RKO (cell line): Measurements from ENCODE around the gene PRPF31.

ENCODE experiments used
- DNase-seq: peaks from one replicate; pipeline ENCODE4 v3.0.0-alpha.2; 2016; ENCODE audit warnings: low spot score

The PRPF31 gene

DNA sequence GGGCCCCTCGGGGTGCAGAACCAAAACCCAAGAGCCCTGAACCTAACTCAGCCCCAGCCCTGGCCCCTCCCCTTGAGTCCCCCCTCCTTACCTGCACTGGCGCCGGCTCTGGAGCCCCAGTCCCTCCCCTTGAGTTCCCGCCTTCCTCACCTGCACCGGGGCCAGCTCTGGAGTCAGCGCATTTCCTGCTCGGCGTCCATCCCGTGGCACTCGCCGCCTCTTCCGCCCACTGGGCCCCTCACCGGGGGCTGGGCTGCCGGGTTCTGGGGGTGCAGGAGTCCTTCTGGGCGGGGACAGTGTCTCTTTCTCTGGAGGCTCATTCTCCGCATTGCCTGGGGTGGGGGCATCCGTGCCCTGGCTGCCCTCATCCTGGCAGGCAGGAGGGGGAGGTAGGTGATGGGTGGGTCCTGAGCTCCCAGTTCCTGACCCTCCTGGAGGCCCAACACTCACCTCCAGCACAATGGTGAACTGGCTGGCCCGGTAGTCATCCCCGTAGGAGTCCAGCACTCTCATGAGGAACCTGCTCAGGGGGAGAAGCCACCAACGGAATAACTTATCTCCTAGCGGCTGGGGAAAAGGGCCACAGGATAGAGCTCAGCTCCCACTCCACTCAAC, 7.6 kb upstream of the PRPF31 start:
- no peak for DNase-seq

DNA sequence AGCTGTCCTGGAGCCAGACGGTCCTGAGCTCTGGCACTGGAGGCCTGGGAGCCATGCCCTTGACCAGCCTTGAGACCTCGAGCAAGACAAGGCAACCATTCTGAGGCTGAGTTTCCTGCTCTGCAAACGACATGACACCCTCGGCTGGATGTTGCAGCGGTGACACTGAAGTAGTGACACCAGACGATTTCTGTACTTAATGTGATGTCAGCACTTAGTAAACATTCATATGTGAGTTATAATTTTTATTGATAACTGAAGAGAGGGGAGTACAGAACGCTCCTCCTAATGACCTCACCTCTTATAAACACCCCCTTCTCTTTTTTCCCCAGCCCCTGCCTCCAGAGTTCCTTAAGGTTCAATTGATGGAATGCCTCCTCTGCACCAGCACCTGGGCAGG, 7.1 kb upstream of the PRPF31 start:
- no peak for DNase-seq

DNA sequence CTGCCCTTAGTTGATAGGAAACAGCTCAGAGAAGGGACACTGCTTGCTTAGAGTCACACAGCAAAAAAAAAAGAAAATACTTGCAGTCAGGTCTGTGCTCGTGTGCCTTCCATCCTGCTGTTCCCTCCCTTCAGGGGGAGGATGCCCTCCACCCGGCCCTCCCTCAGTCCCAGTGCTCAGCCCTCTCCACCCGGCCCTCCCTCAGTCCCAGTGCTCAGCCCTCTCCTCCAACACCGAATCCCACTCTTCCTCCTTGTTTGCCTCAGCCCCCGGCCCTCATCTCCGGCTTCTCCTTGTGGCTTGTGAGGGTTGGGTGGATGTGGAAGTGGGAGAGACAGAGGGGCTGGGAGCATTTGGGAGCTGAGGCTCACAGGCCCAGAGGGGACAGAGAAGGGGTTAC, 5.9 kb upstream of the PRPF31 start:
- no peak for DNase-seq

DNA sequence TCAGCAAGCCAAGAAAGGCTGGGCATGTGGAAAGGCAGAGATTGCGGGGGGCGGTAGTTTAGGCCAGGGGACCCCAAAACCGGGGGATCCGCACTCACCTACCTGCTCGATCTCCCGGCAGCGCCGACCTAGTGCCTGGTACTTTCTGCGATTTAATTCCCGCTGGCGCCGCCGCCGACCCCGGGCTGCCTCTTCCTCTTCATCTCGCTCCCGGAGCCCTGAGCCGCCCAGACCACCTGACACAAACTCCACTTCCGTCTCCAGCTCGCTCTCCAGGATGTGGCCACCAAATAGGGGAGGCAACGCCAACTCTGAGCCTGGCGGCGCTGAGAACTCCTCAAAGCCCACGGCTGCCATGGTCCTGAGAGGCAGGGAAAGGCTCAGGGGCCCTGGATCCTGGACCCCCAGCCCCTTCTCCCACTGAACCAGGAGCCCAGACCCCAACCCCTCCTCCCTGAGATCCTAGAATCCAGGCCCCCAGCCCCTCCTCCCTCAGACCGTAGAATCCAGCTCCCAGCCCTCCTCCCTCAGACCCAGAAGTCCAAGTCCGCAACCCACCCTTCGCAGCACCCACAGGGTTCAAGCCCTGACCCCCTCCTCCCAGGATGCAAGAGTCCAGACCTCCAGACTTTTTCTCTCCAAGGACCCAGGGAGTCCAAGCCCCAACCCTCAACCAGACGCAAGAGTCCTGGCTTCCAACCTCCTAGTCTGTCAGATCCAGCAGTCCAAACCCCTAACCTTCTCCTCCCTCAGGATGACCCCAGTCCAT, 1.0 kb upstream of the PRPF31 start:
- no peak for DNase-seq

DNA sequence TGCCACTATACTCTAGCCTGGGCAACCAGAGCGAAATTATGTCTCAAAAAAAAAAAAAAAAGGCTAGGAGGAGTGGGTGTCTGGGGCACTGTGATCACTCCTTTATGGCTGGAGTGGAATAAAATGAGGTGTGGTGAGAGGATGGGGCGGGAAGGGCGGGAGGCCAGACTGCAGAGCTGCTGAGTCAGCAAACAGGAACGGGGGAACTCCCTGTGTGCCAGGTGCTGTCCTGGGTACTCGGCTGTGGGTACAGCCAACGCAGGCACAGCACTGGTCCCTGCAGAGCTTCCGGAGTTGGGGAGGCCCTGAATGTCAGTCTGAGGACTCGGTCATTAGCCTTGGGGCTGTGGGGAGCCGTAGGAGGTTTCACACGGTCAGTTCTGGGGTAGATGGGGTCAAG, 5.7 kb downstream of the PRPF31 start:
- DNase-seq = no peak

DNA sequence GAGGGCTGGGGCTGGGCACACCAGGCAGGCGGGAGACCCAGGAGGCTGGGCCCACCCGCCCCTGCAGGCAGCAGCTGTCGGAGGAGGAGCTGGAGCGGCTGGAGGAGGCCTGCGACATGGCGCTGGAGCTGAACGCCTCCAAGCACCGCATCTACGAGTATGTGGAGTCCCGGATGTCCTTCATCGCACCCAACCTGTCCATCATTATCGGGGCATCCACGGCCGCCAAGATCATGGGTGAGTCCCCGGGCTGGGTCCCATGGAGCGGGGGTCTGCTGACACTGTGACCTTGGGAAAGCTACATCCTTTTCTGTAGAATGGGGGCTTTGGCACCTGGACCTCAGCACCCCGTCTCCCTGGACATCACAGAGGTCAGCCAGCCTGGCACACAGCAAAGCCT, 8.1 kb downstream of the PRPF31 start:
- no peak for DNase-seq

DNA sequence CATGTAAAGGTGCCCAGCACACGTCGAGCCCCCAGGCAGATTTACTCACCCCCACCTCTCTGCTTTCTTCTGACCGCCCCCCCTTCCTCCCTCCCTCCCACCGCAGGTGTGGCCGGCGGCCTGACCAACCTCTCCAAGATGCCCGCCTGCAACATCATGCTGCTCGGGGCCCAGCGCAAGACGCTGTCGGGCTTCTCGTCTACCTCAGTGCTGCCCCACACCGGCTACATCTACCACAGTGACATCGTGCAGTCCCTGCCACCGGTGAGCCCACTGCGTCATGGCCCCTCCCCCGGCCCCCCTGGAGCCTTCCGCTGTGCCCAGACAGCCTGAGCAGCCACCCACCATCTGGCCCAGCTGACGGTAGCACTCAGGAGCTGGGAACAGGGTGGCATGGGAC, 8.8 kb downstream of the PRPF31 start:
- DNase-seq = no peak

DNA sequence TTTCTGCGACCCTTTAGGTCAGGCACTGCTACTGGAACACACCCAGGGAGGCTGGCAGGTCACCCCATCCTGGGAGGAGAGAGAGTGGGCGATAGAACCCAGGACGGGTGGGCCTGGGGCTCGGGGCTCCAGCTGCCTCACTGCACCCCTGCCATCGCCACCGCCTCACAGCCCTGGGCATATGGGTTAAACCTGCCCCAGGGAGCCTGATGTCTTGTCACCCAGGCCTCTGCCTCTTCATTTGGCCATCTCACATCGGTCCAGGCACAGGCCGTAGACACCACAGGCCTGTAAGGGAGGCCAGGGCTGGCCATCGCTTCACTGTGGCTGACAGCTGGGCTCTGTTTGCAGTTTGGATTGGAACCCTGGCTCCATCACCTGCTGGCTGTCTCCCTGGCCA, 10.2 kb downstream of the PRPF31 start:
- DNase-seq = no peak

DNA sequence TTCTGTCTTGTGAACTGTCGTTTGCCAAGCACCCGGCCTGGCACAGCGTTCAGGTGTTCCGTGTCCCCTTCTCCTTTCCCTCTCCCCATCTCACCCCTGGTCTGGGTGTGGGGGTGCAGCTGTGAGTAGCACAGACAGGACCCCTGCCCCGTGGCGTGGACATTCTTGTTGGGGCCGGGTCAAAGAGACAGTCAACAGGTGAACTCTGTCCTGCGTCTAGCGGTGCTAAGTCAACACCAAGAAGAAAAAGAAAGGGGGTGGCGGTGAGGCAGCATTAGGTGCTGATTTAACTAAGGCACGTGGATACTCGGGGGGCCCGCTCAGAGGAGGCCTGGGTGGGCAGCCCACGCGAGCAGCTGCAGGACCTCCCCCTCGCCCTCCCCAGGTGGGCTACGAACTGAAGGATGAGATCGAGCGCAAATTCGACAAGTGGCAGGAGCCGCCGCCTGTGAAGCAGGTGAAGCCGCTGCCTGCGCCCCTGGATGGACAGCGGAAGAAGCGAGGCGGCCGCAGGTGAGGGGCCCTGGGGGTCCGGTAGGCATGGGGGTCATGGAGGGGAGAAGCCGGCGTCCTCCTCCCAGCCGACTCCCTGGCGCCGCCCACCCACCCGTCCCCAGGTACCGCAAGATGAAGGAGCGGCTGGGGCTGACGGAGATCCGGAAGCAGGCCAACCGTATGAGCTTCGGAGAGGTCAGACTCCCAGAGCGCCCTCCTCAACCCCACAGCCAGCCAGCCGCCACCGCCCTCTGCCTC, 12.3 kb downstream of the PRPF31 start:
- DNase-seq = no peak

DNA sequence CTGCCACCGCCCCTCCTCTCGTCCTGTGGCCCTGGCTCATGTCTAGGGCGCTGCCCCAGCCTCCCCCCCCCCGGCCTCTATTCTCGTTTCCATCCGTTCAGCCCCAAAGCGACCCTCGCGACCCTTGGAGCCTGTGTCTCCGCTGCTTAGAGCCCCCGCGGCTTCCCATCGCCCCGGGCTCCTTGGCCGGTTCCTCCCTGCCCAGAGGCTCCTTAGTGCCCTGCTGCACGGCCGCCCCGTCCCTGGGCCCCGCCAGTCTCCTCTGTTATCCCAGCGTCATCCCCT, 12.8 kb downstream of the PRPF31 start:
- DNase-seq = no peak

DNA sequence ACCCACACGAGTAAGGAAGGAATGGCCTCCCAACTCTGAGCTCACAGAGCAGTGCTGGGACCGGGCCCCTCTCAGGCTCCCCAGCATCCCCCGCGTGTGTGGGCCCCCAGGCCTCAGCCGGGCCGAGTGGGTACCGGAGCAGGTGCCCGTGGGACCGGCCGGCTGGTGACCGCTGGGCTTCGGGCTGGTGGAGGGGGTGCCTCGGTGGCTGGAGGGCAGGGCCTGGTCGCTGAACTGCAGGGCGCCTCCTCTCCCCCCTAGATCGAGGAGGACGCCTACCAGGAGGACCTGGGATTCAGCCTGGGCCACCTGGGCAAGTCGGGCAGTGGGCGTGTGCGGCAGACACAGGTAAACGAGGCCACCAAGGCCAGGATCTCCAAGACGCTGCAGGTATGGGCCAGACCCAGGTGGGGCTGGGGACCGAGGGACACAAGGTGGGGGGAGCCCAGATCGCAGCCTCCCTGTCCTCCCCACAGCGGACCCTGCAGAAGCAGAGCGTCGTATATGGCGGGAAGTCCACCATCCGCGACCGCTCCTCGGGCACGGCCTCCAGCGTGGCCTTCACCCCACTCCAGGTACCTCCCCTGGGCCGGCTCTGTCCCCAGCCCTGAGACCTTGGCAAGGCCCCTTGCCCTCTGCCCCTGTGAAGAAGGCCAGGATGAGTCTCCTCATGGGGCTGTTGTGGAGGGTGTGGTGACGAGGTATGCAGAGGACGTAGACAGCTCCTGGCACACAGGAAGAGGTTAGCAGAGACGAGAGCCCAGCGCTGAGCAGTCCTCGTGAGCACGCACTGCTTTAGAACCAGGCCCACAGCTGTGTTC, 13.5 kb downstream of the PRPF31 start:
- no peak for DNase-seq

DNA sequence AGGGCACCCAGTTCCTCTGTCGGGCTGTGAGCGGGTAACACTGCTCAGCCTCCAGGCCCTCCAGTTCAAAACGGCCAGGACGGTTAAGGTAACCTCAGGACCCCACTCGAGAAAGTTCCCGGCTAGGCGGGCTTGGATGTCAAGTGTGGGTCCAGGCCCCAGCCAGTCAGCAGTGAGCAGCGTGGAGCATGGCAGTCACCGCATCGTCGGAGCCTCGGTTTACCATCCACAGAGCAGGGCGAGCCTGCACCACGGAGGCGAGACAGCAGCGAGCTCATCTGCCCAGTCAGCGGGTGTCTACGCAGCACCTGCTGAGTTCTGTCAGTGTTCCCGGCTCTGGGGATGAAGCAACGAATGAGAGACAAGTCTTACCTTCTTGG, 14.1 kb downstream of the PRPF31 start:
- no peak for DNase-seq

DNA sequence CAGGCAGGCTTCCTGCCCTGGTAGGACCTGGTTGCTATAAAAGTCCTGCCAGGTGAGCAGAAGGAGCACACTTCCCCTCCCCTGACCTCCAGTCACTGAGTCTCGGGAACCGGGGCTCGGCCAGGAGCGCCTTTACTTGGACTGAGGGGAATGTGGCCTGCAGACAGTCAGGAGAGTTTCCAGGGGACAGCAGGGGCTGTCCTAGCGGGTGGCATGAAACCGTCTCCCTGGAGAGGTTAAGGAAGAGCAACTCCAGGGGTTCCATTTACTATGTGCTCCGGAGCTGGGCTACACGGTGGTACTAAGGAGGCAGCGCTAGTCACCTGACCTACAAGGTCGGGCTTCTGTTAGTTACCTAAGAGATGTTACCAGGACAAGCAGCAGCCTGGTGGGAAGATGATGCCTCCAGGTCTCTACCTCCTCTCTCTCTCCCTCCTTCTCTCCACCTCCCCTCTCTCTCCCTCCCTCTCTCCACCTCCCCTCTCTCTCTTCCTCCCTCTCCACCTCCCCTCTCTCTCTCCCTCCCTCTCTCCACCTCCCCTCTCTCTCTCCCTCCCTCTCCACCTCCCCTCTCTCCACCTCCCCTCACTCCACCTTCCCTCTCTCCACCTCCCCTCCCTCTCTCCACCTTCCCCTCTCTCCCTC, 17.9 kb downstream of the PRPF31 start:
- no peak for DNase-seq

DNA sequence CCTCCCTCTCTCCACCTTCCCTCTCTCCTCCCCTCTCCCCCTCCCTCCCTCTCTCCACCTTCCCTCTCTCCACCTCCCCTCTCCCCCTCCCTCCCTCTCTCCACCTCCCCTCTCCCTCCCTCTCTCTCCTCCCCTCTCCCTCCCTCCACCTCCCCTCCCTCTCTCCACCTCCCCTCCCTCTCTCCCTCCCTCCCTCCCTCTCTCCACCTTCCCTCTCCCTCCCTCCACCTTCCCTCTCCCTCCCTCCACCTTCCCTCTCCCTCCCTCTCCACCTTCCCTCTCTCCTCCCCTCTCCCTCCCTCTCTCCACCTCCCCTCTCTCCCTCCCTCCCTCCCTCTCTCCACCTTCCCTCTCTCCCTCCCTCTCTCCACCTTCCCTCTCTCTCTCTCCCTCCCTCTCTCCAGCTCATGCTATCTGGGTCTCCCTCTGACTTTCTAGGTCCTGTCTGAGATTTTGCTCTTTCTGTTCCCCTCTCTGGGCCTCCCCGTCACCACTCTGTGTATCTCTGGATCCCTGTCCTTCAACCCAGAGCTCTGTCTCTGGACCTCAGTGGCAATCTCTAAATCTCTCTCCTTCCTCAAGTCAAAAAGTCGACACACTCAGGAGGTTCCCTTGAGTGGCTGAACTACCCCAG, 18.5 kb downstream of the PRPF31 start:
- no peak for DNase-seq

DNA sequence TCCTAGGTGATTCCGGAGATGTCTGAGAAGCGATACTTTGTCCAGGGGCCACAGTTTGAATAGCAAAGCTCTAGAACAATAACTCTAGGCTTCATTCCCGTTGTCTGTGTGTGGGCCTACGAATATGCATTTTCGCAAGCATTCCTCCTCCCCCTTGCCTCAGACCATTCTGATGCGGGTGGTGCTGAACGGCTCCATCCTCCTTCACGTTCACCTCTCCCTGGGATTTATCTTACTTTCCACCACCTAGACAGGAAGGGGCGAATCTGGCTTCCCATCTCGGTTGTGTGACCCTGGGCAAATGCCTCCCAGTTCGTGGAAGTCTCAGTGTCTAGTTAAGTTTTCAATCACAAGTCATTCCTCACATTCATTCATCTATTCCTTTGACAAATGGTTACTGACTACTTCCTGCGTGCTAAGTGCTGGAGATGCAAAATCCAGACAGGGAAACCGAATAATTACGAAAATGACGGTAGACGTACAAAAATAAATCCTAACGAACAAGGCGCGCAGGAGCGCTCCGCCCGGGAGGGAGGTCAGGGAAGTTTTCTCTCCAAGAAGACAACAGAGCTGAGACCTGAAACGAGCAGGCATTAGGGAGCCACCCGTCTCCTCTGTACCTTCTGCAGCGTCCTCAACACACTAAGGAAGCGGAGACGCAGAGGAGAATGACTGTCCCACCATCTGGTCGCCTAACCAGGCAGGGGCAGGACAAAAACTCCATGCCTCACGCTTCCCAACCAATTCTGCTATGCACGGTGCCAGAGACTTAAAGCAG, 20.7 kb downstream of the PRPF31 start:
- DNase-seq = peak; percentile 30

DNA sequence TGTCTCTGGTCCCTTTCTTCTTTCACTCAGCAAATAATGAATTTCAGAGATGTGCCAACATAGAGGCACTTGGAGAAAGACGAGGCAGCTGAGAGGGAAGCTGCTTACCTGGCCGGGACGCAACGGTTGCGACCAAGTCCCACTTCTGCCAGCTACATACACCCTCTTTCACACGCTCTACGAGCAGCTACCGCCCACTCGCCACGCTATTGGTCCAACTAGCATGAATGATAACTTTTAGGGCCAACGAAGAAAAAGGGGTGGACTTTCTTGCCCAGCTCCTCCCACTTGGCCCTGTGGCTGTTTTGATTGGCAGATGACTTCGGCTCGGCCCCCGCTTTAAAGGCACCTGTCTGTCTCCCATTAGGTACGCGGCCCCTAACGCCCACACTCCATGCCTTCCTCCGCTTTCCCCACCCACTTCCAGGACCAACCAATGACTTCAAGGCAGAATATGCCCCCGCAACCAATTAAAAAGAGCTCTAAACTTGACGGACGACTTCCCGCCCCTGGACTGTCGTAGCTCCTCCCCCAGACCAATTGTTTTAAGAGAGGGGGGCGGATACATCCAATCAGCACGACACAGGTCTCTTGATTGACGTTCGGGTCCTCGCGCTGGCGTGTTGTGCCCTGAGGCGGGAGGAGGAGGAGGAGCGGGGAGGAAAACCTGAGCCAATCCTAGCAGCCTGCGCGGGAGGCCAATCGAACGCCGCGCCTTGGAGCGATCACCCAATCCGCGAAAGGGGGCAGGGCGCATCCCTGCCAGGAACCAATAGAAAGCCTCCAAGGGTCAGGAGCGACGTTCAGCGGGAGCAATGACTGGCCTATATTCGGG, 21.5 kb downstream of the PRPF31 start:
- DNase-seq = peak; percentile 100

DNA sequence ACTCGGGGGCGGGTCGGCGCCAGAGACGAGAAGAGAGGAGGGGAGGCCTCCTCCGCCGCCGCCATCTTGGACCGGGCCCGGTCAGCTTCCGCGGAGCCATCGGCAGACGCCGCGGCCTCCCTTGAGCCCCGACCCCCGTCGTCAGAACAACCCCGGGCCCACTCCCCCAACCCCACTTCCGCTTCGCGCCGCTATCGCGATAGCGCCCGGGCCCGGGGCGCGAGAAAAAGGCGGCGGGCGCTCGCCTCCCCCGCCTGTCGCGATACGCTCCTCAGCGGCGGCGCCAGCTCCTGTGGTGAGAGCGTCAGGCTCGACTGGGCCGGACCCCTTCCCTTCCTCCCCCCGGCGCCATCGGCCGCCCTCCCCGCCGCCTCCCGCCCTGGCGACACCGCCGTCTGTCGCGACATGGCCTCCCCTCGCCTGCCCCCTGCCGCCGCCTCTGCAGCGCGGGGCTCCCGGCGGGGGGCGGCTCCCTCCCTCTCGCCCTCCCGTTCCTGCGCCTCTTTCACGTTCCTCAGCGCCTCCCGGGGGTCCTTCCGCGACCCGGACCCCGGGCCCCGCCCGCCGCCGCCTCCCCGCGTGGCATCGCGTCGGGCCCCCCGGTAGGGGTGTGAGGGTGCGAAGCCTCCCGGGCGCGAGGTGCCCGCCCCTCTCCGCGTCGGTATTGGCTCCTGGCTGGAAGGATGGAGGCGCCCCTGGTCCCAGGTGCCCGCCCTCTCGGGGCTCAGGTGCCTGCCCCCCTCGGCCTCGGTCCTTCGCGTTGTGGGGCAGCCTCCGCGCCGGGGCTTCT, 22.3 kb downstream of the PRPF31 start, which contains the start of gene CNOT3:
Gene CNOT3, plus strand, starts transcription at position 64 of the 790 bp plus-strand sequence. CDS start 5,217 bp downstream, outside the sequence.
- DNase-seq = no peak

DNA sequence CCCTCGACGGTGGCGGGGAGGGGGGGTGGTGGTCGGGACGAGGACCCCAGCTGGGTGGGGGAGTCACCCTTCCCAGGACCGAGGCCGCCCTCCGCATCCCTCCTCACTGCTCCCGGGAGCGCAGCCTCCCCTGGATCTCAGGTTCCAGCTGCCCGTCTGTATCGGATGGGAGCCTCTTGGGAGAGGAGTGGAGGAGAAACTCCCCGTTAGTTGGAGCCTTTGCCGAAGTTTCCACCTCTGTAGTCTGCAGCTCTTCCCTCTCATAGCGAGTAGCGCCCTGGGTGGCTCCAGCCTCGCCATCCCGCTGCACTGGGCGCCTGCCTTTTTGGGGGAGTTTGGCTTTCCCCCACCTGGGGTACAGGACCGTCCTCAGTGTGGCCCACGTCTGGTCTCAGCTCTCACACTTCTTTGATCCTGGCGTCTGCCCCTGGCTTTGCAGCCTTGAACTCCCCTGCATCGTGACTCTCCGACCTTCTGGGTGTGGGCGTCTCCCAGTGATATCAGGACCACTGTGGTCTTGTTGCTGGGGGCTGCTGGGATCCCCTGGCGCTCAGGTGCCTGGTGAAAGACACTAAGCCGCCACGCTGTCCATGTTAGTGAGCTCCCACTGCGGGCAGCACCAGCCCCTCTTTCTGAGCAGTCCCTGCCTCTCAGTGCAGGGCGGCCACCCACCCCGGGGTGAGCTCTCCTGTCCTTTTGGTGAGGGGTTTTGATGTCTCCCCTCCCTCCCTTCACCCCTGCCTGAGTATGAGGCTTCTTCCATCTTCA, 23.1 kb downstream of the PRPF31 start:
- no peak for DNase-seq
